Measurements from ENCODE around the gene KCNH4.

KCNH4 gene

GRCh38 chr17:42193969-42194899 lies 13.3 kb upstream of the KCNH4 start, which contains the start of gene GHDC (continued):
- TF ChIP-seq PRDM2 (tag by site-specific recombination; IDR thresholded peaks at IDR 0.05; ENCODE audit: borderline replicate concordance), result no peak
- TF ChIP-seq ZNF174 (tag by site-specific recombination; IDR thresholded peaks at IDR 0.05), result no peak
- TF ChIP-seq ZNF248 (tag by site-specific recombination; IDR thresholded peaks at IDR 0.05), result no peak
- TF ChIP-seq, protein P1, sequence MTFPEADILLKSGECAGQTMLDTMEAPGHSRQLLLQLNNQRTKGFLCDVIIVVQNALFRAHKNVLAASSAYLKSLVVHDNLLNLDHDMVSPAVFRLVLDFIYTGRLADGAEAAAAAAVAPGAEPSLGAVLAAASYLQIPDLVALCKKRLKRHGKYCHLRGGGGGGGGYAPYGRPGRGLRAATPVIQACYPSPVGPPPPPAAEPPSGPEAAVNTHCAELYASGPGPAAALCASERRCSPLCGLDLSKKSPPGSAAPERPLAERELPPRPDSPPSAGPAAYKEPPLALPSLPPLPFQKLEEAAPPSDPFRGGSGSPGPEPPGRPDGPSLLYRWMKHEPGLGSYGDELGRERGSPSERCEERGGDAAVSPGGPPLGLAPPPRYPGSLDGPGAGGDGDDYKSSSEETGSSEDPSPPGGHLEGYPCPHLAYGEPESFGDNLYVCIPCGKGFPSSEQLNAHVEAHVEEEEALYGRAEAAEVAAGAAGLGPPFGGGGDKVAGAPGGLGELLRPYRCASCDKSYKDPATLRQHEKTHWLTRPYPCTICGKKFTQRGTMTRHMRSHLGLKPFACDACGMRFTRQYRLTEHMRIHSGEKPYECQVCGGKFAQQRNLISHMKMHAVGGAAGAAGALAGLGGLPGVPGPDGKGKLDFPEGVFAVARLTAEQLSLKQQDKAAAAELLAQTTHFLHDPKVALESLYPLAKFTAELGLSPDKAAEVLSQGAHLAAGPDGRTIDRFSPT (tag by site-specific recombination; IDR thresholded peaks at IDR 0.05), result no peak
- TF ChIP-seq ZBTB8A (tag by site-specific recombination; IDR thresholded peaks at IDR 0.05), result 0 out of 2 replicates have a peak, but pooled peaks have one; percentile 30
- peak; percentile 37 for TF ChIP-seq SP2 (tag by site-specific recombination; IDR thresholded peaks at IDR 0.05)
- TF ChIP-seq KLF9 (tag by site-specific recombination; IDR thresholded peaks at IDR 0.05; ENCODE audit: low read depth), result 0 out of 2 replicates have a peak, but pooled peaks have one; percentile 15
- TF ChIP-seq ZNF266 (tag by site-specific recombination; IDR thresholded peaks at IDR 0.05; ENCODE audit: low read depth), result no peak
- TF ChIP-seq ZNF580 (tag by site-specific recombination; IDR thresholded peaks at IDR 0.05), result no peak
- TF ChIP-seq ZBTB7A (tag by site-specific recombination; IDR thresholded peaks at IDR 0.05; ENCODE audit: low read depth), result 0 out of 2 replicates have a peak, but pooled peaks have one; percentile 62
- no peak for TF ChIP-seq ZNF423 (tag by site-specific recombination; IDR thresholded peaks at IDR 0.05)
- peak; percentile 52 for TF ChIP-seq ZBTB48 (tag by site-specific recombination; IDR thresholded peaks at IDR 0.05)
- TF ChIP-seq, protein P2, sequence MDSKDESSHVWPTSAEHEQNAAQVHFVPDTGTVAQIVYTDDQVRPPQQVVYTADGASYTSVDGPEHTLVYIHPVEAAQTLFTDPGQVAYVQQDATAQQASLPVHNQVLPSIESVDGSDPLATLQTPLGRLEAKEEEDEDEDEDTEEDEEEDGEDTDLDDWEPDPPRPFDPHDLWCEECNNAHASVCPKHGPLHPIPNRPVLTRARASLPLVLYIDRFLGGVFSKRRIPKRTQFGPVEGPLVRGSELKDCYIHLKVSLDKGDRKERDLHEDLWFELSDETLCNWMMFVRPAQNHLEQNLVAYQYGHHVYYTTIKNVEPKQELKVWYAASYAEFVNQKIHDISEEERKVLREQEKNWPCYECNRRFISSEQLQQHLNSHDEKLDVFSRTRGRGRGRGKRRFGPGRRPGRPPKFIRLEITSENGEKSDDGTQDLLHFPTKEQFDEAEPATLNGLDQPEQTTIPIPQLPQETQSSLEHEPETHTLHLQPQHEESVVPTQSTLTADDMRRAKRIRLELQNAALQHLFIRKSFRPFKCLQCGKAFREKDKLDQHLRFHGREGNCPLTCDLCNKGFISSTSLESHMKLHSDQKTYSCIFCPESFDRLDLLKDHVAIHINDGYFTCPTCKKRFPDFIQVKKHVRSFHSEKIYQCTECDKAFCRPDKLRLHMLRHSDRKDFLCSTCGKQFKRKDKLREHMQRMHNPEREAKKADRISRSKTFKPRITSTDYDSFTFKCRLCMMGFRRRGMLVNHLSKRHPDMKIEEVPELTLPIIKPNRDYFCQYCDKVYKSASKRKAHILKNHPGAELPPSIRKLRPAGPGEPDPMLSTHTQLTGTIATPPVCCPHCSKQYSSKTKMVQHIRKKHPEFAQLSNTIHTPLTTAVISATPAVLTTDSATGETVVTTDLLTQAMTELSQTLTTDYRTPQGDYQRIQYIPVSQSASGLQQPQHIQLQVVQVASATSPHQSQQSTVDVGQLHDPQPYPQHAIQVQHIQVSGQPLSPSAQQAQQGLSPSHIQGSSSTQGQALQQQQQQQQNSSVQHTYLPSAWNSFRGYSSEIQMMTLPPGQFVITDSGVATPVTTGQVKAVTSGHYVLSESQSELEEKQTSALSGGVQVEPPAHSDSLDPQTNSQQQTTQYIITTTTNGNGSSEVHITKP (tag by site-specific recombination; IDR thresholded peaks at IDR 0.05), result peak; percentile 71
- no peak for TF ChIP-seq ZXDB (tag by site-specific recombination; IDR thresholded peaks at IDR 0.05)
- peak; percentile 86 for TF ChIP-seq ZNF121 (tag by site-specific recombination; IDR thresholded peaks at IDR 0.05)
- no peak for TF ChIP-seq ZNF677 (tag by site-specific recombination; IDR thresholded peaks at IDR 0.05)
- TF ChIP-seq, protein P3, sequence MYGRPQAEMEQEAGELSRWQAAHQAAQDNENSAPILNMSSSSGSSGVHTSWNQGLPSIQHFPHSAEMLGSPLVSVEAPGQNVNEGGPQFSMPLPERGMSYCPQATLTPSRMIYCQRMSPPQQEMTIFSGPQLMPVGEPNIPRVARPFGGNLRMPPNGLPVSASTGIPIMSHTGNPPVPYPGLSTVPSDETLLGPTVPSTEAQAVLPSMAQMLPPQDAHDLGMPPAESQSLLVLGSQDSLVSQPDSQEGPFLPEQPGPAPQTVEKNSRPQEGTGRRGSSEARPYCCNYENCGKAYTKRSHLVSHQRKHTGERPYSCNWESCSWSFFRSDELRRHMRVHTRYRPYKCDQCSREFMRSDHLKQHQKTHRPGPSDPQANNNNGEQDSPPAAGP (tag by site-specific recombination; IDR thresholded peaks at IDR 0.05), result peak; percentile 20; the same call in 1 of the 2 replicates
- TF ChIP-seq, protein P4, sequence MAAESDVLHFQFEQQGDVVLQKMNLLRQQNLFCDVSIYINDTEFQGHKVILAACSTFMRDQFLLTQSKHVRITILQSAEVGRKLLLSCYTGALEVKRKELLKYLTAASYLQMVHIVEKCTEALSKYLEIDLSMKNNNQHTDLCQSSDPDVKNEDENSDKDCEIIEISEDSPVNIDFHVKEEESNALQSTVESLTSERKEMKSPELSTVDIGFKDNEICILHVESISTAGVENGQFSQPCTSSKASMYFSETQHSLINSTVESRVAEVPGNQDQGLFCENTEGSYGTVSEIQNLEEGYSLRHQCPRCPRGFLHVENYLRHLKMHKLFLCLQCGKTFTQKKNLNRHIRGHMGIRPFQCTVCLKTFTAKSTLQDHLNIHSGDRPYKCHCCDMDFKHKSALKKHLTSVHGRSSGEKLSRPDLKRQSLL (tag by site-specific recombination; IDR thresholded peaks at IDR 0.05), result no peak
- TF ChIP-seq SP7 (tag by site-specific recombination; IDR thresholded peaks at IDR 0.05), result peak; percentile 31; the same call in 1 of the 2 replicates
- TF ChIP-seq ZNF777 (tag by site-specific recombination; IDR thresholded peaks at IDR 0.05; ENCODE audit: borderline replicate concordance), result no peak
- peak; percentile 32; the same call in 1 of the 2 replicates for TF ChIP-seq ZNF629 (tag by site-specific recombination; IDR thresholded peaks at IDR 0.05)
- TF ChIP-seq ZBTB1 (tag by site-specific recombination; IDR thresholded peaks at IDR 0.05), result no peak
- TF ChIP-seq ZNF302 (tag by site-specific recombination; IDR thresholded peaks at IDR 0.05; ENCODE audit: low read depth), result no peak
- no peak for TF ChIP-seq ZNF175 (tag by site-specific recombination; IDR thresholded peaks at IDR 0.05)
- no peak for TF ChIP-seq MEIS1 (CRISPR knock-in tag; IDR thresholded peaks at IDR 0.05; ENCODE audit: borderline replicate concordance)
